Measurements from ENCODE around the gene SLFN13.

SLFN13 gene, protein sequence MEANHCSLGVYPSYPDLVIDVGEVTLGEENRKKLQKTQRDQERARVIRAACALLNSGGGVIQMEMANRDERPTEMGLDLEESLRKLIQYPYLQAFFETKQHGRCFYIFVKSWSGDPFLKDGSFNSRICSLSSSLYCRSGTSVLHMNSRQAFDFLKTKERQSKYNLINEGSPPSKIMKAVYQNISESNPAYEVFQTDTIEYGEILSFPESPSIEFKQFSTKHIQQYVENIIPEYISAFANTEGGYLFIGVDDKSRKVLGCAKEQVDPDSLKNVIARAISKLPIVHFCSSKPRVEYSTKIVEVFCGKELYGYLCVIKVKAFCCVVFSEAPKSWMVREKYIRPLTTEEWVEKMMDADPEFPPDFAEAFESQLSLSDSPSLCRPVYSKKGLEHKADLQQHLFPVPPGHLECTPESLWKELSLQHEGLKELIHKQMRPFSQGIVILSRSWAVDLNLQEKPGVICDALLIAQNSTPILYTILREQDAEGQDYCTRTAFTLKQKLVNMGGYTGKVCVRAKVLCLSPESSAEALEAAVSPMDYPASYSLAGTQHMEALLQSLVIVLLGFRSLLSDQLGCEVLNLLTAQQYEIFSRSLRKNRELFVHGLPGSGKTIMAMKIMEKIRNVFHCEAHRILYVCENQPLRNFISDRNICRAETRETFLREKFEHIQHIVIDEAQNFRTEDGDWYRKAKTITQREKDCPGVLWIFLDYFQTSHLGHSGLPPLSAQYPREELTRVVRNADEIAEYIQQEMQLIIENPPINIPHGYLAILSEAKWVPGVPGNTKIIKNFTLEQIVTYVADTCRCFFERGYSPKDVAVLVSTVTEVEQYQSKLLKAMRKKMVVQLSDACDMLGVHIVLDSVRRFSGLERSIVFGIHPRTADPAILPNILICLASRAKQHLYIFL

GRCh38 chr17:35448214-35448898, at the start of gene SLFN13:
Gene SLFN13, minus strand, starts transcription at chr17:35448766. Its CDS starts 3,086 bp downstream, at chr17:35445680.
- Histone ChIP-seq H3K27ac (ENCODE audit: low read length) (no peak within 1 kb of the TSS), H3K4me3 (ENCODE audit: low read length) (peak within 1 kb of the TSS; percentile 40; the same call in 1 of the 2 replicates)

GRCh38 chr17:35496451-35497290, 48.1 kb upstream of the SLFN13 start:
- H3K27me3 ChIP-seq (ENCODE audit: control insufficient read depth, insufficient read depth, low read length), result peaks cover 68% of the 10 kb centered on the region
- no peak for DNase-seq (ENCODE audit: low read depth, low spot score)
- H3K4me1 ChIP-seq (ENCODE audit: control insufficient read depth, insufficient read depth, low read length), result peaks cover 1% of the 10 kb centered on the region; the same call in 1 of the 2 replicates
- WGBS (ENCODE audit: insufficient coverage, insufficient read length), result no CpG with 5 or more reads among the region's 30 CpGs
- no peak overlapping the region; the same call in 1 of the 2 replicates for H3K4me3 ChIP-seq (ENCODE audit: low read length)
- H3K36me3 ChIP-seq (ENCODE audit: control insufficient read depth, insufficient read depth, low read length), result no peaks in the 10 kb centered on the region
- H3K9me3 ChIP-seq (ENCODE audit: control insufficient read depth, insufficient read depth, low read length), result 0 out of 2 replicates have a peak, but pooled peaks cover 2% of the 10 kb centered on the region
- no peak overlapping the region for H3K27ac ChIP-seq (ENCODE audit: low read length)

More at GRCh38 chr17:35448214-35448898, at the start of gene SLFN13:
- no CpG with 5 or more reads among the region's 44 CpGs for WGBS (ENCODE audit: insufficient coverage, insufficient read length)
- Histone ChIP-seq H3K36me3 (ENCODE audit: control insufficient read depth, insufficient read depth, low read length) (no peaks in the 10 kb centered on the region; the same call in 1 of the 2 replicates), H3K4me1 (ENCODE audit: control insufficient read depth, insufficient read depth, low read length) (no peaks in the 10 kb centered on the region), H3K27me3 (ENCODE audit: control insufficient read depth, insufficient read depth, low read length) (peaks cover 12% of the 10 kb centered on the region; the same call in 1 of the 2 replicates), H3K9me3 (ENCODE audit: control insufficient read depth, insufficient read depth, low read length) (no peaks in the 10 kb centered on the region)
- no peak for DNase-seq (ENCODE audit: low read depth, low spot score)

- Histone ChIP-seq H3K9me3 (ENCODE audit: control insufficient read depth, insufficient read depth, low read length) (no peaks in the 10 kb centered on the region), H3K27ac (ENCODE audit: low read length) (no peak overlapping the region), H3K36me3 (ENCODE audit: control insufficient read depth, insufficient read depth, low read length) (no peaks in the 10 kb centered on the region), H3K4me3 (ENCODE audit: low read length) (no peak overlapping the region), H3K4me1 (ENCODE audit: control insufficient read depth, insufficient read depth, low read length) (peaks cover 1% of the 10 kb centered on the region; the same call in 1 of the 2 replicates), H3K27me3 (ENCODE audit: control insufficient read depth, insufficient read depth, low read length) (peaks cover 82% of the 10 kb centered on the region)
- no peak for DNase-seq (ENCODE audit: low read depth, low spot score)
- WGBS (ENCODE audit: insufficient coverage, insufficient read length), result no CpG with 5 or more reads among the region's 2 CpGs
These were observed 44.5 kb upstream of the SLFN13 start for GRCh38 chr17:35493040-35493439.

- Histone ChIP-seq H3K9me3 (ENCODE audit: control insufficient read depth, insufficient read depth, low read length) (no peaks in the 10 kb centered on the region), H3K36me3 (ENCODE audit: control insufficient read depth, insufficient read depth, low read length) (no peaks in the 10 kb centered on the region), H3K27me3 (ENCODE audit: control insufficient read depth, insufficient read depth, low read length) (peaks cover 85% of the 10 kb centered on the region), H3K4me1 (ENCODE audit: control insufficient read depth, insufficient read depth, low read length) (peaks cover 4% of the 10 kb centered on the region), H3K27ac (ENCODE audit: low read length) (no peak overlapping the region), H3K4me3 (ENCODE audit: low read length) (no peak overlapping the region)
- DNase-seq (ENCODE audit: low read depth, low spot score), result no peak
- WGBS (ENCODE audit: insufficient coverage, insufficient read length), result no CpG with 5 or more reads among the region's 3 CpGs
These were observed 42.9 kb upstream of the SLFN13 start for GRCh38 chr17:35491417-35491816.

- Histone ChIP-seq H3K27ac (ENCODE audit: low read length) (no peak overlapping the region), H3K27me3 (ENCODE audit: control insufficient read depth, insufficient read depth, low read length) (peaks cover 80% of the 10 kb centered on the region), H3K4me3 (ENCODE audit: low read length) (no peak overlapping the region), H3K36me3 (ENCODE audit: control insufficient read depth, insufficient read depth, low read length) (no peaks in the 10 kb centered on the region), H3K4me1 (ENCODE audit: control insufficient read depth, insufficient read depth, low read length) (peaks cover 3% of the 10 kb centered on the region; the same call in 1 of the 2 replicates), H3K9me3 (ENCODE audit: control insufficient read depth, insufficient read depth, low read length) (no peaks in the 10 kb centered on the region)
- DNase-seq (ENCODE audit: low read depth, low spot score), result no peak
- WGBS (ENCODE audit: insufficient coverage, insufficient read length), result no CpG with 5 or more reads among the region's 18 CpGs
These were observed 41.4 kb upstream of the SLFN13 start for GRCh38 chr17:35489944-35490343.

DNA sequence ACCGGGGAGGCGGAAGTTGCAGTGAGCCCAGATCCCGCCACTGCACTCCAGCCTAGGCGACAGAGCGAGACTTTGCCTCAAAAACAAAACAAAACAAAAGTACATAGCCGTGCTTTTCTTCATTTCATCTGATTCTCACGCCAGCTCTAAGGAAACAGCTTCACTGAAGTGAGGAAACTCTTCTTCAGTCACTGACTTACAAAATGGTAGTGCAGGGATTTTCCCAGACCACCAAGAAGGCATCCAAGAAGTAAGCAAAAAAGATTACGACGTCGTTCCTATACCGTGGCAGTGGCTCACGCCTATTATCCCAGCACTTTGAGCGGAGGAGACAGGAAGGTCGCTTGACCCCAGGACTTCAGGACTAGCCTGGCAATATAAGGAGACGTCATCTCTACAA, 40.4 kb upstream of the SLFN13 start:
- peaks cover 3% of the 10 kb centered on the region; the same call in 1 of the 2 replicates for H3K4me1 ChIP-seq (ENCODE audit: control insufficient read depth, insufficient read depth, low read length)
- no peak overlapping the region for H3K27ac ChIP-seq (ENCODE audit: low read length)
- WGBS (ENCODE audit: insufficient coverage, insufficient read length), result no CpG with 5 or more reads among the region's 15 CpGs
- H3K36me3 ChIP-seq (ENCODE audit: control insufficient read depth, insufficient read depth, low read length), result no peaks in the 10 kb centered on the region
- peaks cover 80% of the 10 kb centered on the region for H3K27me3 ChIP-seq (ENCODE audit: control insufficient read depth, insufficient read depth, low read length)
- H3K9me3 ChIP-seq (ENCODE audit: control insufficient read depth, insufficient read depth, low read length), result no peaks in the 10 kb centered on the region
- no peak for DNase-seq (ENCODE audit: low read depth, low spot score)
- H3K4me3 ChIP-seq (ENCODE audit: low read length), result no peak overlapping the region

GRCh38 chr17:35486920-35487732, 38.6 kb upstream of the SLFN13 start:
- no peak for DNase-seq (ENCODE audit: low read depth, low spot score)
- Histone ChIP-seq H3K9me3 (ENCODE audit: control insufficient read depth, insufficient read depth, low read length) (no peaks in the 10 kb centered on the region), H3K27ac (ENCODE audit: low read length) (no peak overlapping the region), H3K4me3 (ENCODE audit: low read length) (no peak overlapping the region), H3K36me3 (ENCODE audit: control insufficient read depth, insufficient read depth, low read length) (no peaks in the 10 kb centered on the region), H3K27me3 (ENCODE audit: control insufficient read depth, insufficient read depth, low read length) (peaks cover 68% of the 10 kb centered on the region), H3K4me1 (ENCODE audit: control insufficient read depth, insufficient read depth, low read length) (peaks cover 3% of the 10 kb centered on the region; the same call in 1 of the 2 replicates)
- no CpG with 5 or more reads among the region's 42 CpGs for WGBS (ENCODE audit: insufficient coverage, insufficient read length)

GRCh38 chr17:35479271-35479670, 30.7 kb upstream of the SLFN13 start:
- H3K9me3 ChIP-seq (ENCODE audit: control insufficient read depth, insufficient read depth, low read length), result no peaks in the 10 kb centered on the region
- WGBS (ENCODE audit: insufficient coverage, insufficient read length), result no CpG with 5 or more reads among the region's 5 CpGs
- DNase-seq (ENCODE audit: low read depth, low spot score), result no peak
- no peaks in the 10 kb centered on the region for H3K4me1 ChIP-seq (ENCODE audit: control insufficient read depth, insufficient read depth, low read length)
- H3K4me3 ChIP-seq (ENCODE audit: low read length), result no peak overlapping the region
- peaks cover under 1% of the 10 kb centered on the region; the same call in 1 of the 2 replicates for H3K27me3 ChIP-seq (ENCODE audit: control insufficient read depth, insufficient read depth, low read length)
- no peaks in the 10 kb centered on the region for H3K36me3 ChIP-seq (ENCODE audit: control insufficient read depth, insufficient read depth, low read length)
- H3K27ac ChIP-seq (ENCODE audit: low read length), result no peak overlapping the region

GRCh38 chr17:35477248-35477647, 28.7 kb upstream of the SLFN13 start:
- no peaks in the 10 kb centered on the region for H3K36me3 ChIP-seq (ENCODE audit: control insufficient read depth, insufficient read depth, low read length)
- H3K27ac ChIP-seq (ENCODE audit: low read length), result no peak overlapping the region
- no peaks in the 10 kb centered on the region; the same call in 1 of the 2 replicates for H3K27me3 ChIP-seq (ENCODE audit: control insufficient read depth, insufficient read depth, low read length)
- no peaks in the 10 kb centered on the region for H3K9me3 ChIP-seq (ENCODE audit: control insufficient read depth, insufficient read depth, low read length)
- H3K4me3 ChIP-seq (ENCODE audit: low read length), result no peak overlapping the region
- no peaks in the 10 kb centered on the region for H3K4me1 ChIP-seq (ENCODE audit: control insufficient read depth, insufficient read depth, low read length)
- no CpG with 5 or more reads among the region's 5 CpGs for WGBS (ENCODE audit: insufficient coverage, insufficient read length)
- DNase-seq (ENCODE audit: low read depth, low spot score), result no peak
